ENCODE measurements around the gene ASAP3.

The ASAP3 gene

GRCh38 chr1:23394684-23395083 is 89.3 kb downstream of the ASAP3 start:
- 0 out of 2 replicates have a peak, but pooled peaks have one; percentile 48 for TF ChIP-seq ZFP3 (CRISPR knock-in tag; IDR thresholded peaks at IDR 0.05)
- TF ChIP-seq PPARA (CRISPR knock-in tag; IDR thresholded peaks at IDR 0.05; ENCODE audit: borderline replicate concordance): no peak
- TF ChIP-seq TOX (CRISPR knock-in tag; IDR thresholded peaks at IDR 0.05; ENCODE audit: borderline replicate concordance): no peak
- ATAC-seq: peak; percentile 85

DNA sequence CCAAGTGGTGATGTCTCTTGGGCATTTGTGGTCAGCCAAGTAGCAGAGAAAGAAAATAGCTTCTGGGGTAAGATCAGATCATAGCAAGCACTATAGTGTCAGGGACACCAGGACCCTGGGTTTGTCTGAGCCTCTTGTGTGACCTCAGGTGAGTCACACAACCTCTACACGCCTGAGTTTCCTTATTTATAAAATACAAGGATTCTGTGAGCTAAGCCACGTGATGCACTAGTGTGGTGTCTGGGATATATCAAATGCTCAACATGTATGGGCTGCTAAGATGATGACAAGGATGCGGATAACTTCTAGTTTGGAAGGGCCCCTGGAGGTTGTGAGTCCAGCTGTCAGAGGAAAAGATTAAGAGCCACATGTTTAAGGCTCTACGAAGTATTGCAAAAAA is 89.8 kb downstream of the ASAP3 start:
- TF ChIP-seq BACH2 (CRISPR knock-in tag; IDR thresholded peaks at IDR 0.05; ENCODE audit: borderline replicate concordance): no peak
- TF ChIP-seq, protein P1, sequence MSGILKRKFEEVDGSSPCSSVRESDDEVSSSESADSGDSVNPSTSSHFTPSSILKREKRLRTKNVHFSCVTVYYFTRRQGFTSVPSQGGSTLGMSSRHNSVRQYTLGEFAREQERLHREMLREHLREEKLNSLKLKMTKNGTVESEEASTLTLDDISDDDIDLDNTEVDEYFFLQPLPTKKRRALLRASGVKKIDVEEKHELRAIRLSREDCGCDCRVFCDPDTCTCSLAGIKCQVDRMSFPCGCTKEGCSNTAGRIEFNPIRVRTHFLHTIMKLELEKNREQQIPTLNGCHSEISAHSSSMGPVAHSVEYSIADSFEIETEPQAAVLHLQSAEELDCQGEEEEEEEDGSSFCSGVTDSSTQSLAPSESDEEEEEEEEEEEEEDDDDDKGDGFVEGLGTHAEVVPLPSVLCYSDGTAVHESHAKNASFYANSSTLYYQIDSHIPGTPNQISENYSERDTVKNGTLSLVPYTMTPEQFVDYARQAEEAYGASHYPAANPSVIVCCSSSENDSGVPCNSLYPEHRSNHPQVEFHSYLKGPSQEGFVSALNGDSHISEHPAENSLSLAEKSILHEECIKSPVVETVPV (CRISPR knock-in tag; IDR thresholded peaks at IDR 0.05): no peak
- no peak for TF ChIP-seq ESRRG (CRISPR knock-in tag; IDR thresholded peaks at IDR 0.05)
- TF ChIP-seq ZC3H10 (CRISPR knock-in tag; IDR thresholded peaks at IDR 0.05): no peak
- TF ChIP-seq PPARA (CRISPR knock-in tag; IDR thresholded peaks at IDR 0.05; ENCODE audit: borderline replicate concordance): no peak
- no peak for TF ChIP-seq TCF4 (CRISPR knock-in tag; IDR thresholded peaks at IDR 0.05; ENCODE audit: borderline replicate concordance)
- TF ChIP-seq ZFP3 (CRISPR knock-in tag; IDR thresholded peaks at IDR 0.05): no peak
- ATAC-seq: peak; percentile 86

DNA sequence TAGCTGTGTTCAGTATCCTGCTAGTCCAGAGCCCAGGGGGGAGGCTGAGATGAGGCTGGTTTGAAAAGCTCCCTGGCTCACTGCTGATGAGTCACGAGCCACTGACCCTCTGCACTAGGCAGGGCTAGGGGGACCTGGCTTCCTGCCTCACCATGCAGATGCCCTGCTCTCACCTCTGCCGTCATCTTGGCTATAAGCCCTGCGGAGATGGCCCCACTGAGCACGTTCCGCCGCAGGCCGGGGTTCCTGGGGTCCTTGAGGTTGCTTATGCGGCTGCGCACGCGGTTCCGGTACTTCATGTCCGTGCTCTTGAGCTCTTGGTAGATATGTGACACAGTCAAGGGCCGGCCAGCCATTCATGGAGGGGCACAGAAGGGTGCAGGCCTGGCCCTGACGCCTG is 90.3 kb downstream of the ASAP3 start:
- no peak for TF ChIP-seq OSR1 (CRISPR knock-in tag; IDR thresholded peaks at IDR 0.05)
- TF ChIP-seq ZFP3 (CRISPR knock-in tag; IDR thresholded peaks at IDR 0.05): peak; percentile 41; the same call in 1 of the 2 replicates
- peak; percentile 77 for ATAC-seq

- ATAC-seq: no peak
- no peak for TF ChIP-seq CSDC2 (CRISPR knock-in tag; IDR thresholded peaks at IDR 0.05)
- TF ChIP-seq ZFP30 (CRISPR knock-in tag; IDR thresholded peaks at IDR 0.05): no peak
- no peak for TF ChIP-seq TOX (CRISPR knock-in tag; IDR thresholded peaks at IDR 0.05; ENCODE audit: borderline replicate concordance)
Measured at GRCh38 chr1:23392125-23392855, 91.7 kb downstream of the ASAP3 start.

DNA sequence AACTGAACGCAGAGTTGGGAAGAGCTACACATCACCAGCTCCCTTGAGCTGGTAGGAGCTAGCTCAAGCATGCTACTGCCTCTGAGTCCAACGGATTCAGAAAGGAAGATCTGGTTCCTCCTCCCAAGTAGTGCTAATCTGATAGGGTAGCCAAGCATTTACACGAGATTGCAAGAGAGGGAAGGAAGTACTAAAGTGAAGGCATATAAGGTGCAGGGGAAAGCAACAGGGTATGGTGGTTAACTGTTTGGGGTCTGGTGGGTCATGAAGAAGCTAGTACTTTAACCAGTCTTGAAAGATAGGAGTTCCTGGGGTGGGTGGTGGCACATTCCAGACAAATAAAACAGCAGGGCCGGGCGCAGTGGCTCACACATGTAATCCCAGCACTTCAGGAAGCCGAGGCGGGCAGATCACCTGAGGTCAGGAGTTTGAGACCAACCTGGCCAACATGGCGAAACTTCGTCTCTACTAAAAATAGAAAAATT is 94.1 kb downstream of the ASAP3 start:
- no peak for ATAC-seq
- no peak for TF ChIP-seq ZC3H10 (CRISPR knock-in tag; IDR thresholded peaks at IDR 0.05)
- TF ChIP-seq TCF4 (CRISPR knock-in tag; IDR thresholded peaks at IDR 0.05; ENCODE audit: borderline replicate concordance): no peak
- TF ChIP-seq ZNF70 (CRISPR knock-in tag; IDR thresholded peaks at IDR 0.05): no peak
- TF ChIP-seq BACH2 (CRISPR knock-in tag; IDR thresholded peaks at IDR 0.05; ENCODE audit: borderline replicate concordance): no peak
- TF ChIP-seq TOX (CRISPR knock-in tag; IDR thresholded peaks at IDR 0.05; ENCODE audit: borderline replicate concordance): no peak
- TF ChIP-seq, protein P1 (CRISPR knock-in tag; IDR thresholded peaks at IDR 0.05): no peak
- no peak for TF ChIP-seq ESRRG (CRISPR knock-in tag; IDR thresholded peaks at IDR 0.05)
- no peak for TF ChIP-seq ZNF8 (CRISPR knock-in tag; IDR thresholded peaks at IDR 0.05)
- TF ChIP-seq ZNF565 (CRISPR knock-in tag; conservative IDR thresholded peaks at IDR 0.05; ENCODE audit: low read depth): no peak
- no peak for TF ChIP-seq POU6F1 (CRISPR knock-in tag; IDR thresholded peaks at IDR 0.05; ENCODE audit: borderline replicate concordance, low read depth)
- no peak for TF ChIP-seq OSR1 (CRISPR knock-in tag; IDR thresholded peaks at IDR 0.05)
- no peak for TF ChIP-seq ZFP30 (CRISPR knock-in tag; IDR thresholded peaks at IDR 0.05)

DNA sequence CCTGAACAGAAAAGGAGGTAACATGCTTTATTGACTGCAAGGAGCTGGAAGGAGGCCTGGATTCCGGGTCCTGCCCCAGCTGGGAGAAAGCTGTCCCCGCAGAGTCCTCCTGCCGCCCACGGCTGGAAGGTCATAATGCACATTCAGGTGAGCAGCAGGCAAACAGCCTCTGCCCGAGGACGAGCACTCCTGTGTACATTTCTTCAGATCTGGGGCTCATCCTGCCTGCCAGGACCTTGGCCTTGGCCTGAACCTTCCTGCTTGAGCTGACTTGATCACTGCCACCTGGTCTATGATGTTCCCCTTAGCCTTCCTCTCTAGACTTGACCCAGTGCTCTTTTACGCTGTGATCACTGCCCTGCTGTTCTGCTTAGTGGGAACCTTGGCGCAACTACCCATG is 96.5 kb downstream of the ASAP3 start:
- ATAC-seq: no peak
- TF ChIP-seq RARB (CRISPR knock-in tag; IDR thresholded peaks at IDR 0.05) (no peak), PATZ1 (CRISPR knock-in tag; IDR thresholded peaks at IDR 0.05; ENCODE audit: borderline replicate concordance) (no peak), ZFP3 (CRISPR knock-in tag; IDR thresholded peaks at IDR 0.05) (no peak), ARNTL (CRISPR knock-in tag; IDR thresholded peaks at IDR 0.05; ENCODE audit: borderline replicate concordance, low read depth) (no peak), ISL1 (CRISPR knock-in tag; IDR thresholded peaks at IDR 0.05) (no peak), PPARA (CRISPR knock-in tag; IDR thresholded peaks at IDR 0.05; ENCODE audit: borderline replicate concordance) (no peak), TOX (CRISPR knock-in tag; IDR thresholded peaks at IDR 0.05; ENCODE audit: borderline replicate concordance) (no peak), GLIS3 (CRISPR knock-in tag; IDR thresholded peaks at IDR 0.05) (no peak), ZNF565 (CRISPR knock-in tag; conservative IDR thresholded peaks at IDR 0.05; ENCODE audit: low read depth) (no peak), POU6F1 (CRISPR knock-in tag; IDR thresholded peaks at IDR 0.05; ENCODE audit: borderline replicate concordance, low read depth) (no peak), CSDC2 (CRISPR knock-in tag; IDR thresholded peaks at IDR 0.05) (no peak)
- TF ChIP-seq, protein P1 (CRISPR knock-in tag; IDR thresholded peaks at IDR 0.05): no peak
